Lung (tissue), 12 donors: ENCODE results near the gene SLC35F1. TPM values are rescaled to one million over a fixed set of nuclear protein-coding genes. Genes with fewer than 3 reads are reported as not detected.

Experiments
- ATAC-seq: fragments of 200-7000 bp; cut with Tn5 transposase; one replicate; pipeline ENCODE4 v1.9.1; 2020; ENCODE audit warnings: moderate number of reproducible peaks; ENCODE audit not compliant: insufficient read depth, low FRiP score
- DNase-seq, 3 donors: peaks; one replicate each; pipeline ENCODE4 v3.0.0-alpha.2; 2013 to 2017
- H3K27ac ChIP-seq, 2 donors: one replicate each; pipeline ENCODE4 v1.5.1; 2013; ENCODE audit warnings: mild to moderate bottlenecking in 2 of 2, moderate library complexity in 2 of 2, control low read depth in 1 of 2, inconsistent platforms in 1 of 2, low read depth in 1 of 2, low read length in 1 of 2
- H3K27me3 ChIP-seq, 3 donors: one replicate each; pipeline ENCODE4 v1.5.1; 2013; ENCODE audit warnings: low read length in 2 of 3; ENCODE audit not compliant: control insufficient read depth in 3 of 3, insufficient read depth in 3 of 3
- H3K36me3 ChIP-seq, 4 donors: one replicate each; pipeline ENCODE4 v1.5.1; 2013; ENCODE audit warnings: low read length in 4 of 4, mild to moderate bottlenecking in 1 of 4, moderate library complexity in 1 of 4; ENCODE audit not compliant: control insufficient read depth in 4 of 4, insufficient read depth in 4 of 4
- H3K4me1 ChIP-seq, 5 donors: one replicate each; pipeline ENCODE4 v1.5.1; 2013; ENCODE audit warnings: low read length in 5 of 5, mild to moderate bottlenecking in 2 of 5, moderate library complexity in 1 of 5; ENCODE audit not compliant: control insufficient read depth in 5 of 5, insufficient read depth in 5 of 5
- H3K4me3 ChIP-seq: one replicate; pipeline ENCODE4 v1.5.1; 2013; ENCODE audit warnings: mild to moderate bottlenecking, control low read depth, moderate library complexity
- H3K9ac ChIP-seq, 2 donors: one replicate each; pipeline ENCODE4 v1.5.1; 2013; ENCODE audit warnings: low read length in 2 of 2, control low read depth in 1 of 2; ENCODE audit not compliant: insufficient read depth in 1 of 2
- H3K9me3 ChIP-seq, 4 donors: one replicate each; pipeline ENCODE4 v1.5.1; 2013; ENCODE audit warnings: low read length in 3 of 4, mild to moderate bottlenecking in 1 of 4, moderate library complexity in 1 of 4; ENCODE audit not compliant: control insufficient read depth in 4 of 4, insufficient read depth in 3 of 4
- CTCF ChIP-seq: IDR thresholded peaks from 2 replicates; pipeline ENCODE4 v1.5.1; 2012; ENCODE audit warnings: mild to moderate bottlenecking; ENCODE audit errors: control extremely low read depth, extremely low read depth
- whole genome bisulfite sequencing, 2 donors: extraction: QIAGEN DNeasy Blood & Tissue Kit; methylation state at CpG; one replicate each; pipeline ENCODE4 v1.1.7; 2013; 5-methylcytosine and 5-hydroxymethylcytosine counted together
- polyA plus RNA-seq, 2 donors: library from polyadenylated mRNA; stranded (reverse); fragments of 200-250 nt; gene quantifications; one replicate each; pipeline ENCODE4 v1.2.1, GENCODE V29; 2013
- total RNA-seq, 2 donors: library from RNA; depleted of rRNA in 1 of 2; stranded (reverse); fragments of >200 nt in 1 of 2; gene quantifications; one replicate each; pipeline ENCODE4 v1.2.1, GENCODE V29; 2014 to 2021
- donor health status: control.
- donor health status: control.
- donor health status: Bipolar disorder and iron deficiency.
- donor health status: healthy.
- donor health status: DM: yes; HTN: yes; CAD: no.

SLC35F1 gene
- total and polyA plus RNA-seq, 4 donors: 0.04 to 5.7 (median 0.07) TPM

- Histone ChIP-seq H3K4me3 (no peak overlapping the region), H3K27me3 (no peaks in the 10 kb centered on the region), H3K36me3 (no peaks in the 10 kb centered on the region), H3K9me3 (no peaks in the 10 kb centered on the region), H3K4me1 (peaks cover 0 to 15% (median 0%) of the 10 kb centered on the region in 5 donors), H3K9ac (no peak overlapping the region), H3K27ac (peak overlapping the region in 1 of 2 donors; percentile 84)
- 78 to 87% methylated on average over 6 of the region's 6 CpGs for WGBS, 2 donors
- ATAC-seq: no peak
- TF ChIP-seq CTCF: no peak
- peak in 2 of 3 donors; percentile 26 to 33 for DNase-seq
Observed at GRCh38 chr6:118306392-118307238, 399.6 kb downstream of the SLC35F1 start.

GRCh38 chr6:118307581-118307980, 400.5 kb downstream of the SLC35F1 start:
- Histone ChIP-seq H3K27me3 (no peaks in the 10 kb centered on the region), H3K9me3 (no peaks in the 10 kb centered on the region), H3K27ac (peak overlapping the region in 1 of 2 donors; percentile 84), H3K4me3 (no peak overlapping the region), H3K9ac (no peak overlapping the region), H3K36me3 (no peaks in the 10 kb centered on the region), H3K4me1 (peaks cover 0 to 15% (median 0%) of the 10 kb centered on the region in 5 donors)
- no peak for ATAC-seq
- no peak for DNase-seq
- TF ChIP-seq CTCF: no peak
- WGBS, 2 donors: 78 to 85% methylated on average over 8 of the region's 8 CpGs

GRCh38 chr6:118309337-118310093, 402.5 kb downstream of the SLC35F1 start:
- Histone ChIP-seq H3K9me3 (no peaks in the 10 kb centered on the region), H3K9ac (no peak overlapping the region), H3K27me3 (no peaks in the 10 kb centered on the region), H3K27ac (peak overlapping the region in 1 of 2 donors; percentile 86), H3K4me1 (peaks cover 0 to 15% (median 0%) of the 10 kb centered on the region in 5 donors), H3K36me3 (no peaks in the 10 kb centered on the region), H3K4me3 (no peak overlapping the region)
- TF ChIP-seq CTCF: no peak
- WGBS, 2 donors: 83 to 89% methylated on average over 2 of the region's 2 CpGs
- no peak for ATAC-seq
- no peak for DNase-seq
